Osteocyte (in vitro differentiated cells): ENCODE data around the gene TPR. TPM values are rescaled to one million over a fixed set of nuclear protein-coding genes. Genes with fewer than 3 reads are reported as not detected.

ENCODE experiments used
- DNase-seq: peaks from one replicate; pipeline ENCODE4 v3.0.0; 2021; ENCODE audit warnings: mixed read lengths; ENCODE audit not compliant: unreplicated experiment; ENCODE audit errors: extremely low spot score
- H3K27ac Mint-ChIP-seq: one replicate; pipeline ENCODE4 v1.8.0; 2021; ENCODE audit warnings: mild to moderate bottlenecking, mixed read lengths; ENCODE audit not compliant: unreplicated experiment
- H3K27me3 Mint-ChIP-seq: one replicate; pipeline ENCODE4 v1.8.0; 2021; ENCODE audit warnings: mixed read lengths; ENCODE audit not compliant: unreplicated experiment
- H3K36me3 Mint-ChIP-seq: one replicate; pipeline ENCODE4 v1.8.0; 2021; ENCODE audit warnings: mixed read lengths; ENCODE audit not compliant: unreplicated experiment
- H3K4me1 Mint-ChIP-seq: one replicate; pipeline ENCODE4 v1.8.0; 2021; ENCODE audit warnings: mixed read lengths; ENCODE audit not compliant: unreplicated experiment
- H3K4me3 Mint-ChIP-seq: one replicate; pipeline ENCODE4 v1.8.0; 2021; ENCODE audit warnings: mild to moderate bottlenecking, moderate library complexity, mixed read lengths; ENCODE audit not compliant: unreplicated experiment
- H3K9me3 Mint-ChIP-seq: one replicate; pipeline ENCODE4 v1.8.0; 2021; ENCODE audit warnings: mixed read lengths; ENCODE audit not compliant: unreplicated experiment
- CTCF ChIP-seq: fragments of 200-600 bp; sonication (generic); IDR thresholded peaks from 2 replicates; pipeline ENCODE4 v1.5.0; 2021; ENCODE audit warnings: antibody characterized with exemption, mild to moderate bottlenecking, moderate library complexity
- total RNA-seq: library from RNA; stranded (reverse); gene quantifications from 2 replicates; pipeline ENCODE4 v1.2.1, GENCODE V29; 2021

The TPR gene
- total RNA-seq, 1 donor from 2014 or later = 116 TPM

GRCh38 chr1:186325239-186325638, 49.8 kb downstream of the TPR start:
- Mint-ChIP-seq H3K4me3 (no peak overlapping the region), H3K9me3 (no peaks in the 10 kb centered on the region), H3K4me1 (no peaks in the 10 kb centered on the region), H3K27ac (no peak overlapping the region), H3K36me3 (peaks cover 52% of the 10 kb centered on the region), H3K27me3 (no peaks in the 10 kb centered on the region)
- TF ChIP-seq CTCF = peak; percentile 46
- no peak for DNase-seq

- no peaks in the 10 kb centered on the region for H3K9me3 Mint-ChIP-seq
- no peak overlapping the region for H3K27ac Mint-ChIP-seq
- DNase-seq = no peak
- no peak for TF ChIP-seq CTCF
- H3K4me1 Mint-ChIP-seq = no peaks in the 10 kb centered on the region
- no peak overlapping the region for H3K4me3 Mint-ChIP-seq
- H3K27me3 Mint-ChIP-seq = no peaks in the 10 kb centered on the region
- peaks cover 54% of the 10 kb centered on the region for H3K36me3 Mint-ChIP-seq
Measured at GRCh38 chr1:186323865-186324264, 51.2 kb downstream of the TPR start.

DNA sequence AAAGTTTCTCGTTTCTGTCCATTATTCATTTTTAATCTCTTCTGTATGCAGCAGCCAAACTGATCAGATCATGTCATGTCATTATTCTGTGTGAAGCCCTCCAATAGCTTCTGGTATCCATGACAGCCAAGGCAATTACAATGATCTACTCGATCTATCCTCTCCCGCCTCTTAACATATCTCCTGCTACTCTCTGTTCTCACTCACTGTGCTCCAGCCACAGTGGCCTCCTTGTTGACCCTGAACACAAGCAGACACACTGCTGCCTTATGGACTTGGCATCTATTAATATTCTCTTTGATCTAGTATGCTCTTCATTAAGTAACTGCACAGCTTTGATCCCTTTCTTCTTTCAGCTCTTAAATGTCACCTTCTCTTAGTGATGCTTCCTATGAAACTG, 59.5 kb downstream of the TPR start:
- Mint-ChIP-seq H3K9me3 (no peaks in the 10 kb centered on the region), H3K36me3 (peaks cover 43% of the 10 kb centered on the region), H3K4me1 (no peaks in the 10 kb centered on the region), H3K4me3 (no peak overlapping the region), H3K27me3 (no peaks in the 10 kb centered on the region), H3K27ac (no peak overlapping the region)
- no peak for TF ChIP-seq CTCF
- DNase-seq = no peak

GRCh38 chr1:186311375-186312051, 63.5 kb downstream of the TPR start:
- Mint-ChIP-seq H3K36me3 (peaks cover 23% of the 10 kb centered on the region), H3K4me1 (no peaks in the 10 kb centered on the region), H3K4me3 (no peak overlapping the region), H3K27ac (no peak overlapping the region), H3K27me3 (no peaks in the 10 kb centered on the region), H3K9me3 (no peaks in the 10 kb centered on the region)
- TF ChIP-seq CTCF = no peak
- no peak for DNase-seq

GRCh38 chr1:186310307-186310706, 64.7 kb downstream of the TPR start:
- TF ChIP-seq CTCF = no peak
- no peak overlapping the region for H3K4me3 Mint-ChIP-seq
- H3K4me1 Mint-ChIP-seq = no peaks in the 10 kb centered on the region
- no peaks in the 10 kb centered on the region for H3K9me3 Mint-ChIP-seq
- DNase-seq = no peak
- H3K36me3 Mint-ChIP-seq = peaks cover 16% of the 10 kb centered on the region
- H3K27me3 Mint-ChIP-seq = no peaks in the 10 kb centered on the region
- H3K27ac Mint-ChIP-seq = no peak overlapping the region
